NK-92 treated with Interleukin-12 subunit alpha and Interleukin-12 subunit beta, amount 100 ng/mL, for 24 hours (cell line): ENCODE data around the gene JARID2.

ENCODE experiments used
- DNase-seq: peaks from one replicate; lab custom pipeline; 2025; lab: John Stamatoyannopoulos, UW

The JARID2 gene

DNA sequence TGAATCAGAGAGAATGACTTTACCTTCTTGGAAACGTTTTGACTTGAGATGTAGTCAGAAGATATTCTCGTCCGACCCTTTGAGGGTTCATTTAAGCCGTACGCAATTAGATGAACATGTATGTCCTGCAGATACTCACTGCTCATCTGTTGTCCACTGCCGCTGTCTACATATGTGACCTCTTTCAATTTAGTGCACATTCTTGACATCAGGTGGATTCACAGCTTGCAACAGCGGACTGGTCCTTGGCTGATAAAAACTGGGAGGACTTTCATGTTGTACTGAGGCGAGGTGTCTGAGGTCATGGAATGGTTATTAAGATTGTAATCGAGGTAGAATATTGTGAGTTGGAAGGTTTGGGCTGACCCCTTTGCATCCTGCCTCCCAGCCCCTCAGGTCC is 194.2 kb downstream of the JARID2 start:
- DNase-seq: no peak

DNA sequence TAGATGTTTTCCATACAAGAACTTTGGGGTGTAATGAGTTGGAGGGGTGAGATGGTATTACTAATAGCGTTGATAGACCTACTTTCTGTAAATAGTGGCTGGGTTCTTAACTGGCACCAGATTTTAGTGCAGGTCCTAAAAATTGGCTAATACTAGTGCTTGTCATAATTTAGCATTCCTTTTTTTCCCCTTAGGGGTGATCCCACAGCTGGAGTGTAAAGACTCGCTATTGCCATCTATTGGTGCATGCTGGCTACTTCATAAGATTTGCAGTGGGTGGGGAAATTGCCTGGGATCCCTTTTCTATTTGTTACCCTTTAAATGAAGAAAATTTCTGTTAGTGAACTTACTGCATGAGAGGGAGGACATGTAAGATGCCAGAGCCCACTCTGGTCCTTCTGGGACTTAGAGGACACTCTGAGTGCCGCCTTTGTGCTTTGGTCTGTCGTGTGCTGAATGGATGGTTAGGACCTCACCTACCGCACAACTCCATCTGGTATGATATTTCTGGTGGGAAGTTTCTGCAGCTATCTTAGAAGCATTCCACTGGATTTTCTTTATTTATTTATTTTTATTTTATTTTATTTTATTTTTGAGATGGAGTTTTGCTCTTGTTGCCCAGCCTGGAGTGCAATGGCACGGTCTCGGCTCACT is 195.5 kb downstream of the JARID2 start:
- no peak for DNase-seq

- DNase-seq: no peak
These were observed 196.1 kb downstream of the JARID2 start for GRCh38 chr6:15441981-15442380.

- DNase-seq: no peak
These were observed 196.6 kb downstream of the JARID2 start for GRCh38 chr6:15442467-15442866.

- no peak for DNase-seq
These were observed 197.4 kb downstream of the JARID2 start for GRCh38 chr6:15443119-15443830.

DNA sequence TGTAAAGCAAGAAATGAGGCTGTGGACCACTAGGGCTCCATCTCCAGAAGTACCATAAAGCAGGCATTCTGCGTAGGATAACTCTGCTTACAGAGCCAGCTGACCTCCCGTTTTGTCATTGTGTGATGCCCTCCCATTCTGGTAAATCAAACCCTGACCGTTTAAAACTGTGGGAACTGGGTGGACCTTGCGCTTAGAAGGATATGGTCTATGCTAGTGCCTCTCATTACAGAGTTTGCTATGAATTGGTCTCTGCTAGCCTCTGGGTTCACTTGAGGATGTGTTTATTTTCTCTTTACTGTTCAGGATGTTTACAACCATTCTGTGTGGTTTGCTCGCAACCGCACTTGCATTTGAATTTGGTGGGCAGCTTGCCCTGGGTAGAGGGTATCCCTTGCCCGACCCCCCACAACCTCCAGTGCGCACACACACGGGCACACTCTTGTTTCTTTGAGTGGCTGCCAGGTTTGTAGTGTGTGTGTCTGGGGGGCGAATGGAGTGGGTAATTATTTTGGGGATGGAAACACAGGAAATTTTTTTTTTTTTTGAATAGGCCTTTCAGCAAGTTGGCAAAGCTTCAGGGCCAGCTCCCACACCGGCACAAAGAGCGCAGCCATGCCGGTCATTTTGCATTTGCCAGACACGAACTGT is 198.3 kb downstream of the JARID2 start:
- DNase-seq: no peak

DNA sequence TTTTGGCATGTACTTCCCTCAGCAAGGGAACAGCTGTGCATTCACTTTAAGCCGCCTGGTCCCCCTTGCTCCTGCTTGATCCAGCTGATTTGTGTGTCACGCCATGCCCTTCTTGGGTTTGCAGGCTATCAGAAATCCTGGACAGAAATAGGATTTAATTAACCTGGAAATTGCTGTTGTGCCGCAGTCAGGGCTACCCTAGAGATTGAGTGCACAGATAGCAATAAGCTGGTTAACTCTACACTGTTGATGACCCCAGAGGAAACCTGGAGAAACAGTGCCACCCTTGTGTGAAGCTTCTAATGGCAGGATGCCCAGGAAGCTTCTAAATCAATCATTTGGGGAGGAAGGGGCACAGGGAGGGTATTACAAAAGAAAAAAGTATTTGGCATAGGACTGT is 199.0 kb downstream of the JARID2 start:
- DNase-seq: no peak

DNA sequence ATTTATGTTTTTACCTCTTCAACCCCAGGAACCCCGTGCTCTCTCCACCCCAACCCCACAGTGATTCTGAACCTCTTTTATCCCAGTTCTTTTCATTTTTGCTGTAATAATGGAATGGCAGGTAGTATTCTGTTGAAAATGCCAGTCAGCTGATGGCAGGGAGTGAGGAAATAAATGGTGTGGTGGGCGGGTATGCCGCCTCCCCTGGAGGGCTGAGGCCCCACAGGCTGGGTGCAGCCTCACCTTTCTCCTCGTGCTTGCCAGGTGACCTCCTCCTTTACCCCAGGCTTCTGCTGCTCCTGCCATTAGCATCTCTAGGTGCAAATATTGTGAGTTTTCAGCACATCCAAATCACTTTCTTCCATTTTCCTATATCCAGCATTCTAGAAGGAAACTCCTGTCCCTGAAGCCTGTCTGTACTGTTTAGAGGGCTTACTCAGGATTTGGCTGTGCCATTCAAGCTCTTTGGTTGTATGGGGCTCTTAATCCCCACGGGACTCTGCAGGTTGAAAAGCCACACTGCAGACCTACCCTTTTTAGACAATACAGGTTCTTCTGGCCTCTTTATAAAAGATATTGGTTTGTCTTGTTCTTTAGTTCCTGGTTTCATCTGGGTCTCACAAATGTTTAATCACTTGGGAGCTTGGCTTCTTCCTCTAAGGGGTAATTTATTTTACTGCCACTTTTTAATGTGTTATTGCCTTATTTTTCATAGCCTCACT is 201.8 kb downstream of the JARID2 start:
- no peak for DNase-seq

- no peak for DNase-seq
These were observed 203.1 kb downstream of the JARID2 start for GRCh38 chr6:15449011-15449410.

DNA sequence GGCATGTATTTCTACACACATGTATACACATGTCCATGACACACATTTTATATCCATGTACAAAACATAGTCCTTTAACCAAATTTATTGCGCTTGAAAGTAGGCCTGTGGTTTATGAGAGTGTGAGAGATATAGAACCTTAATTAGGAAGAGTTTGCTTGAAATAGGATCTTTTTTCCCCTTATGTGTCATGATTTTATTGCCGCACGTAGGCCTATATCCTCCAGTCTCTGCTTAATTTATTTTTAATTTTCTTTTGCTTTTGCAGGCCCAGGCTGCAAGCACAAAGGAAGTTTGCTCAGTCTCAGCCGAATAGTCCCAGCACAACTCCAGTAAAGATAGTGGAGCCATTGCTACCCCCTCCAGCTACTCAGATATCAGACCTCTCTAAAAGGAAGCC is 205.9 kb downstream of the JARID2 start:
- no peak for DNase-seq

GRCh38 chr6:15452182-15452941 is 206.5 kb downstream of the JARID2 start:
- DNase-seq: no peak

GRCh38 chr6:15453186-15453585 is 207.3 kb downstream of the JARID2 start:
- DNase-seq: no peak

GRCh38 chr6:15453622-15454021 is 207.8 kb downstream of the JARID2 start:
- DNase-seq: no peak

DNA sequence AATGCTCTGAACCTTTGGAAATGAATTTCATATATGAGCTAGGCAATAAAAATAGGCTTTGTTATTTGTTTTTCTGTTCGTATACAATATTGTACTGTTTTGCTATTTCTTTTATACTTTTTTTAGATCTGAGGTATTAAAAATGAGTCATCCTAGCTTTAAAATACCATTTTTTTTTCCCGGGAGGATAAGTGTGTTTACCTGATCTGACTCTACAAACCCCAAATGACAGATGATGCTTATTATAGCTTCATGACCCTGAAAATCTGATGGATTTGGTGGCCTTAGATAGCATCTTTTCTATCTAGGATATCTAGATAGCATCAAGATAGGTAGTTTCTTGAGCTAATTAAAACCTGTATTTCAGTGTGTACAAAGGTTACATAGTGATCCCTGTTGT is 210.6 kb downstream of the JARID2 start:
- DNase-seq: no peak

DNA sequence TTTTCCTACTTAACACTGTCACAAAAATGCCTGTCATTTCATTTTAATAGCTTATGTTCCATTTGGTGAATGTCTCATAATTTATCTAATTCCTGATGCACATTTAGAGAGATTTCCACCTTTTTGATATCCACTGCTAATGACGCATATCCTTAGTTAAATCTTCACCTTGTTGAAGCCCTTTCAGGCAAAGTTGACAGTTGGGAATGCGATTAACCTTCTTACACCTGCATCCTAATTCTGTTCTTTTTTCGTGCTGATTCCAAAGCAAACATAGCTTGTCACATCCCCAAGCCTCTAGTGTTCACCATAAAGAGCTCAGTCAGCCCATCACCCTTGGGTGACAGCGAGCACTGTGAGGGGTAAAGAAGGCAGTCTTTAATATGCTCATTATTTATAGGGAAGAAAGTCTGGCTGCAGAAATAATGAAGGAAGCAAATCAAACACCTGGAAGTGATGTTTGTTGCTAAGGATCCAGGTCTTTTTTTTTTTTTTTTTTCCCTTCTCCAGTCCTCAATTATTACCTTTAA is 211.3 kb downstream of the JARID2 start:
- DNase-seq: no peak

DNA sequence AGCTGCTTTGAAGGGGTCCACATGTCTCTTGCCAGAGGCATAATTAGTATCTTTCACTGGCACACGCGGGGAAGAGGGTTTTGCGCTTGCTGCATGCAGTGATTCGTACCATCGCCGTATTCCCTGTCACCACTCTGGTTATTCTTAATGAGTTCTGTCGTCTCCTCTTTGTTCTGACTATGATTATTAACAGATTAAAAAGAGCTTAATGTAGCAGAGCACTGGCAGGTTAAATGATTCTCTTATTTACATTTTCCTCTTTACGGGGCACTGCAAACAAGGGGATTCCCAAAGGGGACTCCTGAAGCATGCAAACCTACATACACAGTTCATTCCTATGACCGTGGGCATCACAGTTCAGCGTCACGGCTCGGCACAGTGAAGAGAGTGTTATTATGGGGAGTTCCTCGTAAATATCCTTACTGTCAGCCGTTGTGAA is 212.2 kb downstream of the JARID2 start:
- no peak for DNase-seq

DNA sequence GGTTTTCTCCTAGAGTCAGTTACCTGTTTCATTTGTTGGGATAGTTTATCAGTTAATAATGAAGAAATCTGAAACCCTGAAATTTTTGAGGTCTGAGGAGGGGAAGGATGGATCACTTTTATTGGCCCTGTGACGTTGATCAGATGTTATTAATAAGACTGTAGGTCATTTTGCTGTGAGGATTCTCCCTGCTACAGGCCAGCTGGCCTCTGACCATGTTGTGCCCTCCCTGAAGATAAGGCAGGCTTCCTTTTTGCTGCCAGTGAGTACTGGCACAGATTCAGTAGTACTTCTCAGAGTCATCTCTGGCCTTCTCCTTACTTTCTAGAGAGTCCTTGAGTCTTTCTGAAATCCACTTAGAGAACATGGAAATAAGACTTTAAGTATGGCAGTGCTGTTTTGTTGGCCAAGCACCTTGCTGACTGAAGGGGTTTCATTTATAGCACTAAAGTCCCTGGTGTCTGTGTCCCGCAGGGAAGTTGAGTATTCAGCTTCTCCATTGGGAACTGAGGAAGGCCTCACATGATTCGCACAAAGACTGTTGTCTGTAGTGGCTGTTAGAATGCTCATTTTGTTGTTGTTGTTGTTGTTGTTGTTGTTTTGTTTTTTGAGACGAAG is 214.3 kb downstream of the JARID2 start:
- DNase-seq: no peak

- DNase-seq: no peak
These were observed 215.5 kb downstream of the JARID2 start for GRCh38 chr6:15461127-15461944.

GRCh38 chr6:15462256-15462655 is 216.4 kb downstream of the JARID2 start:
- DNase-seq: no peak
